ENCODE measurements around the gene OR1M1. TPM values are rescaled to one million over a fixed set of nuclear protein-coding genes. Genes with fewer than 3 reads are reported as not detected.
"Not testable (repeated sequence)": the region's sequence is repeated elsewhere in the genome, so short reads cannot be mapped to it uniquely, and the experiment has no call there.

The OR1M1 gene
- total and polyA plus RNA-seq, 2 donors from 2014 or later: not detected

DNA sequence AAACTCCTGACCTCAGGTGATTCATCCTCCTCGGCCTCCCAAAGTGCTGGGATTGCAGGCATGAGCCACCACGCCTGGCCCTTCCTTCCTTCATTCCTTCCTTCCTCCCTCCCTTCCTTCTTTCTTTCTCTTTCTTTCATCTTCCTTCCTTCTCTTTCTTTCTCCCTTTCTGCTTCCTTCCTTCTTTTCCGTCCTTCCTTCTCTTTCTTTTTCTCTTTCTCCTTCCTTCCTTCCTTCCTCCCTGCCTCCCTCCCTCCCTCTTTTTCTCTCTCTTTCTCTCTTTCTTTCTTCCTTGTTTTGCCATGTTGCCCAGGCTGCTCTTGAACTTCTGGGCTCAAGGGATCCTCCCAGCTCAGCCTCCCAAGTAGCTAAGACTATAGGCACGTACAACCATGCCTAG is 40.2 kb upstream of the OR1M1 start:
- Histone ChIP-seq H3K9ac (ENCODE audit: low read length in 3 of 3) (no peak overlapping the region), H3K27ac (ENCODE audit: low read depth in 2 of 2, low read length in 2 of 2) (no peak overlapping the region), H3K4me3 (ENCODE audit: low read length in 3 of 3) (no peak overlapping the region), H3K9me3 (ENCODE audit: control insufficient read depth in 2 of 3, insufficient read depth in 1 of 3, low read length in 3 of 3) (peaks cover 0 to 2% (median 0%) of the 10 kb centered on the region in 3 donors), H3K36me3 (ENCODE audit: control insufficient read depth in 2 of 3, insufficient read depth in 3 of 3, low read length in 3 of 3) (no peaks in the 10 kb centered on the region), H3K4me1 (ENCODE audit: control insufficient read depth in 2 of 3, insufficient read depth in 2 of 3, low read depth in 1 of 3, low read length in 3 of 3) (no peaks in the 10 kb centered on the region), H3K27me3 (ENCODE audit: control insufficient read depth, insufficient read depth, low read length) (no peaks in the 10 kb centered on the region)
- TF ChIP-seq, protein P1, sequence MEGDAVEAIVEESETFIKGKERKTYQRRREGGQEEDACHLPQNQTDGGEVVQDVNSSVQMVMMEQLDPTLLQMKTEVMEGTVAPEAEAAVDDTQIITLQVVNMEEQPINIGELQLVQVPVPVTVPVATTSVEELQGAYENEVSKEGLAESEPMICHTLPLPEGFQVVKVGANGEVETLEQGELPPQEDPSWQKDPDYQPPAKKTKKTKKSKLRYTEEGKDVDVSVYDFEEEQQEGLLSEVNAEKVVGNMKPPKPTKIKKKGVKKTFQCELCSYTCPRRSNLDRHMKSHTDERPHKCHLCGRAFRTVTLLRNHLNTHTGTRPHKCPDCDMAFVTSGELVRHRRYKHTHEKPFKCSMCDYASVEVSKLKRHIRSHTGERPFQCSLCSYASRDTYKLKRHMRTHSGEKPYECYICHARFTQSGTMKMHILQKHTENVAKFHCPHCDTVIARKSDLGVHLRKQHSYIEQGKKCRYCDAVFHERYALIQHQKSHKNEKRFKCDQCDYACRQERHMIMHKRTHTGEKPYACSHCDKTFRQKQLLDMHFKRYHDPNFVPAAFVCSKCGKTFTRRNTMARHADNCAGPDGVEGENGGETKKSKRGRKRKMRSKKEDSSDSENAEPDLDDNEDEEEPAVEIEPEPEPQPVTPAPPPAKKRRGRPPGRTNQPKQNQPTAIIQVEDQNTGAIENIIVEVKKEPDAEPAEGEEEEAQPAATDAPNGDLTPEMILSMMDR (IDR thresholded peaks at IDR 0.05; ENCODE audit: borderline replicate concordance, extremely low read depth, insufficient read depth): no peak
- no peak for FAIRE-seq
- no peak for DNase-seq
- intact Hi-C loops (cut with DNase I): no loop called here

DNA sequence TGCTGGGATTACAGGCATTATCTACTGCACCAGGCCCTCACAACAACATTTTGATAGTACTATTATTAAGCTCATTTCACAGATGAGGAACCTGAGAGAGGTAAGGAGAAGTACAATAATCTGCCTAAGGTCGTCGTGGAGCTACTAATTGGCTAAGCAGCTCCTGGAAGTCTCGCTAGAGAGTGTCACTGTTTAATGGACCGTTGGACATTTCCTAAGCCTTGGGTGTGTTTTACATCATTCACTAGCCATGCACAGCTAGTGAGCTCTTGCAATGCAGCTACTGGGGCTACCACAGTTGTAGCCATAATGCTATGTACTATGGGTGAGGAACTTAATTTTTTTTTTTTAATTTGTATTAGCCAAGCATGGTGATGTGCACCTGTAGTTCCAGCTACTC is 34.0 kb upstream of the OR1M1 start:
- TF ChIP-seq, protein P1 (IDR thresholded peaks at IDR 0.05; ENCODE audit: borderline replicate concordance, extremely low read depth, insufficient read depth): no peak
- DNase-seq (peak in 2 of 5 donors; percentile 43 to 49), FAIRE-seq (no peak)
- Histone ChIP-seq H3K36me3 (ENCODE audit: control insufficient read depth in 2 of 3, insufficient read depth in 3 of 3, low read length in 3 of 3) (no peaks in the 10 kb centered on the region), H3K9ac (ENCODE audit: low read length in 3 of 3) (no peak overlapping the region), H3K4me3 (ENCODE audit: low read length in 3 of 3) (no peak overlapping the region), H3K4me1 (ENCODE audit: control insufficient read depth in 2 of 3, insufficient read depth in 2 of 3, low read depth in 1 of 3, low read length in 3 of 3) (no peaks in the 10 kb centered on the region), H3K27me3 (ENCODE audit: control insufficient read depth, insufficient read depth, low read length) (no peaks in the 10 kb centered on the region), H3K27ac (ENCODE audit: low read depth in 2 of 2, low read length in 2 of 2) (no peak overlapping the region), H3K9me3 (ENCODE audit: control insufficient read depth in 2 of 3, insufficient read depth in 1 of 3, low read length in 3 of 3) (peaks cover 0 to 2% (median 0%) of the 10 kb centered on the region in 3 donors)
- intact Hi-C loops (cut with DNase I): no loop called here

DNA sequence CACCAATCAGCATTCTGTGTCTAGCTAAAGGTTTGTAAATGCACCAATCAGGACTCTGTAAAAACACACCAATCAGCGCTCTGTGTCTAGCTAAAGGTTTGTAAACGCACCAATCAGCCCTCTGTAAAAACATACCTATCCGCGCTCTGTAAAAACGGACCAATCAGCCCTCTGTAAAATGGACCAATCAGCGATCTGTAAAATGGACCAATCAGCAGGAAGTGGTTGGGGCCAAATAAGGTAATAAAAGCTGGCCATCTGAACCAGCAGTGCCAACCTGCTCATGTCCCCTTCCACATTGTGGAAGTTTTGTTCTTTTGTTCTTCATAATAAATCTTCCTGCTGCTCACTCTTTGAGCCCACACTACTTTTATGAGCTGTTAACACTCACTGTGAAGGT is 33.2 kb upstream of the OR1M1 start:
- H3K36me3 ChIP-seq (ENCODE audit: control insufficient read depth in 2 of 3, insufficient read depth in 3 of 3, low read length in 3 of 3); H3K4me3 ChIP-seq (ENCODE audit: low read length in 3 of 3); FAIRE-seq; intact Hi-C loops (cut with DNase I); DNase-seq; H3K27ac ChIP-seq (ENCODE audit: low read depth in 2 of 2, low read length in 2 of 2); H3K9me3 ChIP-seq (ENCODE audit: control insufficient read depth in 2 of 3, insufficient read depth in 1 of 3, low read length in 3 of 3); H3K4me1 ChIP-seq (ENCODE audit: control insufficient read depth in 2 of 3, insufficient read depth in 2 of 3, low read depth in 1 of 3, low read length in 3 of 3); H3K9ac ChIP-seq (ENCODE audit: low read length in 3 of 3); H3K27me3 ChIP-seq (ENCODE audit: control insufficient read depth, insufficient read depth, low read length): not testable (repeated sequence)

DNA sequence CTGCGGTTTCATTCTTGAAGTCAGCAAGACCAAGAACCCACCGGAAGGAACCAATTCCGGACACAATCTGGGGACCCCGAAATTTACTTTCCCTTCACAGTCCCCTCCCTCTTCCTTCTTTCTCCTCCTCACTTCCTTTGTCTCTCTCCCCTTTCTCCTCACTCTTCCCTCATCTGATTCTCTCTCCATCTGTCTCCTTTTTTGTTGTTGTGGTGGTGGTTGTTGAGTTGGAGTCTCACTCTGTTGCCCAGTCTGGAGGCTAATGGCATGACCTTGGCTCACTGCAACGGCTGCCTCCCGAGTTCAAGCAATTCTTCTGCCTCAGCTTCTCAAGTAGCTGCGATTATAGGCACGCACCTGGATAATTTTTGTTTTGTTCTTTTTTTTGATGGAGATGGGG is 32.7 kb upstream of the OR1M1 start:
- Histone ChIP-seq H3K27me3 (ENCODE audit: control insufficient read depth, insufficient read depth, low read length) (no peaks in the 10 kb centered on the region), H3K4me1 (ENCODE audit: control insufficient read depth in 2 of 3, insufficient read depth in 2 of 3, low read depth in 1 of 3, low read length in 3 of 3) (no peaks in the 10 kb centered on the region), H3K27ac (ENCODE audit: low read depth in 2 of 2, low read length in 2 of 2) (no peak overlapping the region), H3K9ac (ENCODE audit: low read length in 3 of 3) (no peak overlapping the region), H3K9me3 (ENCODE audit: control insufficient read depth in 2 of 3, insufficient read depth in 1 of 3, low read length in 3 of 3) (peaks cover 0 to 2% (median 0%) of the 10 kb centered on the region in 3 donors), H3K36me3 (ENCODE audit: control insufficient read depth in 2 of 3, insufficient read depth in 3 of 3, low read length in 3 of 3) (no peaks in the 10 kb centered on the region), H3K4me3 (ENCODE audit: low read length in 3 of 3) (no peak overlapping the region)
- TF ChIP-seq, protein P1 (IDR thresholded peaks at IDR 0.05; ENCODE audit: borderline replicate concordance, extremely low read depth, insufficient read depth): no peak
- DNase-seq (no peak), FAIRE-seq (no peak)
- intact Hi-C loops (cut with DNase I): no loop called here
